Loucy (cell line): ENCODE results near the gene SLC10A3.

Experiments used
- CTCF ChIP-seq: fragments of 200-600 bp; sonication (generic); conservative IDR thresholded peaks from 2 replicates; pipeline ENCODE4 v1.5.1; 2014; ENCODE audit warnings: mild to moderate bottlenecking, antibody characterized with exemption, low read length
- EZH2phosphoT487 ChIP-seq: fragments of 200-600 bp; IDR thresholded peaks from 2 replicates; pipeline ENCODE4 v1.6.1; 2018; ENCODE audit warnings: antibody characterized with exemption, mild to moderate bottlenecking, moderate library complexity, borderline replicate concordance

GRCh38 chrX:154535892-154536291 lies 45.5 kb upstream of the SLC10A3 start:
- TF ChIP-seq CTCF (no peak), EZH2phosphoT487 (no peak)
